HepG2 (cell line): ENCODE results near the gene FAM120B. TPM values are rescaled to one million over a fixed set of nuclear protein-coding genes. Genes with fewer than 3 reads are reported as not detected.

Source experiments
- BCL3 ChIP-seq: sonication (generic); formaldehyde crosslinking; IDR thresholded peaks from 2 replicates; pipeline ENCODE4 v1.5.1; 2020; ENCODE audit warnings: mild to moderate bottlenecking, missing genetic modification reagents, moderate library complexity
- DMTF1 ChIP-seq: sonication (generic); formaldehyde crosslinking; IDR thresholded peaks from 2 replicates; pipeline ENCODE4 v1.4.0; 2020; ENCODE audit warnings: mild to moderate bottlenecking, missing genetic modification reagents
- FOXK1 ChIP-seq: sonication (generic); formaldehyde crosslinking; IDR thresholded peaks from 2 replicates; pipeline ENCODE4 v1.4.0; 2020; ENCODE audit warnings: low read depth, missing genetic modification reagents, borderline replicate concordance
- KDM4B ChIP-seq: sonication (generic); formaldehyde crosslinking; IDR thresholded peaks from 2 replicates; pipeline ENCODE4 v1.4.0; 2020; ENCODE audit warnings: missing genetic modification reagents
- MLXIP ChIP-seq: sonication (generic); formaldehyde crosslinking; IDR thresholded peaks from 2 replicates; pipeline ENCODE4 v1.9.0; 2021; ENCODE audit warnings: missing genetic modification reagents, borderline replicate concordance
- POGK ChIP-seq: sonication (generic); formaldehyde crosslinking; conservative IDR thresholded peaks from 2 replicates; pipeline ENCODE4 v1.8.0; 2022; ENCODE audit warnings: mild to moderate bottlenecking, moderate library complexity, missing genetic modification reagents
- RCOR2 ChIP-seq: IDR thresholded peaks from 2 replicates; pipeline ENCODE4 v1.6.1; 2016; ENCODE audit warnings: missing biosample characterization, missing genetic modification reagents
- SRF ChIP-seq: IDR thresholded peaks from 2 replicates; pipeline ENCODE4 v1.6.1; 2011; ENCODE audit warnings: mild to moderate bottlenecking, low read depth, low read length, moderate library complexity
- TAF15 ChIP-seq: fragments of 200-400 bp; formaldehyde crosslinking; IDR thresholded peaks from one replicate; pipeline ENCODE4 v1.6.1; 2018; ENCODE audit warnings: mild to moderate bottlenecking, low read depth, low read length; ENCODE audit not compliant: poor library complexity, severe bottlenecking
- TCF7L2 ChIP-seq: IDR thresholded peaks from 2 replicates; pipeline ENCODE4 v1.6.1; 2011; ENCODE audit warnings: mild to moderate bottlenecking, low read depth, low read length, moderate library complexity
- TFDP2 ChIP-seq: sonication (generic); formaldehyde crosslinking; IDR thresholded peaks from 2 replicates; pipeline ENCODE4 v1.4.0; 2020; ENCODE audit warnings: missing genetic modification reagents
- ZNF280B ChIP-seq: sonication (generic); formaldehyde crosslinking; IDR thresholded peaks from 2 replicates; pipeline ENCODE4 v1.5.0; 2020; ENCODE audit warnings: missing genetic modification reagents, mild to moderate bottlenecking, borderline replicate concordance
- ZNF350 ChIP-seq: sonication (generic); formaldehyde crosslinking; IDR thresholded peaks from 2 replicates; pipeline ENCODE4 v1.4.0; 2020; ENCODE audit warnings: mild to moderate bottlenecking, low read depth, missing genetic modification reagents, borderline replicate concordance
- ZNF766 ChIP-seq: sonication (generic); formaldehyde crosslinking; IDR thresholded peaks from 2 replicates; pipeline ENCODE4 v1.5.0; 2020; ENCODE audit warnings: missing genetic modification reagents, borderline replicate concordance
- ZSCAN20 ChIP-seq: sonication (generic); formaldehyde crosslinking; IDR thresholded peaks from 2 replicates; pipeline ENCODE4 v1.4.0; 2020; ENCODE audit warnings: missing genetic modification reagents, mild to moderate bottlenecking, borderline replicate concordance
- polyA plus RNA-seq, 8 experiments: library from polyadenylated mRNA; depleted of rRNA in 3 of 8; stranded (reverse) in 7 of 8; unstranded in 1 of 8; fragments of >200 nt; fragmentation: Illumina TruSeq in 4 of 8; extraction: Trizol in 4 of 8; gene quantifications; 2 replicates each; pipeline versions ENCODE4 v1.2.1 to v1.2.3, GENCODE V29; 2011 to 2016; ENCODE audit warnings: low read depth in 4 of 8, missing spikeins in 1 of 8, mixed read lengths in 1 of 8; ENCODE audit not compliant: insufficient read depth in 1 of 8
- total RNA-seq, 5 experiments: library from RNA; depleted of rRNA; stranded (reverse); fragments of >200 nt; fragmentation: Illumina TruSeq; extraction: Trizol; gene quantifications; 2 replicates each; pipeline ENCODE4 v1.2.3, GENCODE V29; 2016; ENCODE audit warnings: low read depth in 1 of 5

Gene FAM120B
- total and polyA plus RNA-seq, 2 of the 13 experiments (the other 11 are each of a cell fraction or from before 2014, with no cell fraction given): 9.2 to 10.7 TPM

- peak; percentile 79 for TF ChIP-seq ZSCAN20 (CRISPR knock-in tag)
- peak; percentile 67; the same call in 1 of the 2 replicates for TF ChIP-seq POGK
- TF ChIP-seq TCF7L2: no peak
- peak; percentile 82 for TF ChIP-seq TFDP2 (CRISPR knock-in tag)
- peak; percentile 95 for TF ChIP-seq ZNF350 (CRISPR knock-in tag)
- no peak; the same call in none of the 2 replicates for TF ChIP-seq BCL3 (CRISPR knock-in tag)
- TF ChIP-seq ZNF280B: peak; percentile 77; the same call in 1 of the 2 replicates
- peak; percentile 33 for TF ChIP-seq TAF15
- peak; percentile 83; the same call in 1 of the 2 replicates for TF ChIP-seq ZNF766 (CRISPR knock-in tag)
- 0 out of 2 replicates have a peak, but pooled peaks have one; percentile 13 for TF ChIP-seq DMTF1
- 0 out of 2 replicates have a peak, but pooled peaks have one; percentile 65 for TF ChIP-seq KDM4B
- peak; percentile 85; the same call in 1 of the 2 replicates for TF ChIP-seq FOXK1 (CRISPR knock-in tag)
- TF ChIP-seq MLXIP: peak; percentile 11; the same call in 1 of the 2 replicates
- TF ChIP-seq RCOR2 (CRISPR knock-in tag): no peak
- TF ChIP-seq SRF: no peak
These were observed at the start of gene FAM120B (continued) for GRCh38 chr6:170306324-170307079.
